Neural progenitor cell (in vitro differentiated cells): Measurements from ENCODE around the gene AP4E1.

ENCODE experiments used
- CTCF ChIP-seq: fragments of 200-600 bp; sonication (generic); IDR thresholded peaks from 2 replicates; pipeline ENCODE4 v1.5.1; 2017; ENCODE audit warnings: antibody characterized with exemption, mild to moderate bottlenecking
- EZH2 ChIP-seq: fragments of 200-600 bp; sonication (generic); IDR thresholded peaks from 2 replicates; pipeline ENCODE4 v1.6.1; 2017; ENCODE audit warnings: antibody characterized with exemption, mild to moderate bottlenecking, moderate library complexity
- EZH2phosphoT487 ChIP-seq: fragments of 200-600 bp; sonication (generic); IDR thresholded peaks from 2 replicates; pipeline ENCODE4 v1.6.1; 2017; ENCODE audit warnings: antibody characterized with exemption

- no peak for TF ChIP-seq CTCF
- TF ChIP-seq EZH2, result no peak
- TF ChIP-seq EZH2phosphoT487, result no peak
Observed at GRCh38 chr15:51016615-51017014, 108.1 kb downstream of the AP4E1 start.
